Activated CD8-positive, alpha-beta memory T cell treated with anti-CD3 and anti-CD28 coated beads, Interleukin-2, amount 10 ng/mL, durations not matched to agents 7 days and 5 days (primary cell): ENCODE measurements around the gene NRIP2. TPM values are rescaled to one million over a fixed set of nuclear protein-coding genes. Genes with fewer than 3 reads are reported as not detected.
"Not testable (repeated sequence)": the region's sequence is repeated elsewhere in the genome, so short reads cannot be mapped to it uniquely, and the experiment has no call there.

Experiments used
- ATAC-seq: fragments of 150-1000 bp; cut with Tn5 transposase; one replicate; pipeline ENCODE4 v1.10.0; 2021; ENCODE audit warnings: moderate library complexity
- CTCF ChIA-PET: fragments of 350-600 bp; sonication (Branson Sonifier 250); formaldehyde crosslinking; loops from one replicate; lab custom pipeline; 2021; ENCODE audit warnings: antibody characterized with exemption; lab: Charles Lee
- DNase-seq: peaks from one replicate; pipeline ENCODE4 v3.0.0-alpha.2; 2020
- H3K27ac Mint-ChIP-seq: one replicate; pipeline ENCODE4 v1.8.0; 2021; ENCODE audit warnings: mild to moderate bottlenecking, mixed read lengths
- H3K27me3 Mint-ChIP-seq: one replicate; pipeline ENCODE4 v1.8.0; 2021; ENCODE audit warnings: mixed read lengths
- H3K36me3 Mint-ChIP-seq: one replicate; pipeline ENCODE4 v1.8.0; 2021; ENCODE audit warnings: mild to moderate bottlenecking, mixed read lengths
- H3K4me1 Mint-ChIP-seq: one replicate; pipeline ENCODE4 v1.8.0; 2021; ENCODE audit warnings: mixed read lengths
- H3K4me3 Mint-ChIP-seq: one replicate; pipeline ENCODE4 v1.8.0; 2021; ENCODE audit warnings: mild to moderate bottlenecking, moderate library complexity, mixed read lengths
- H3K9me3 Mint-ChIP-seq: one replicate; pipeline ENCODE4 v1.8.0; 2022; ENCODE audit warnings: low read depth, mixed read lengths
- total RNA-seq, 2 experiments: library from RNA; stranded (reverse); gene quantifications; one replicate each; pipeline ENCODE4 v1.2.3, GENCODE V29; 2021

Gene NRIP2
- not detected for total RNA-seq

GRCh38 chr12:2834581-2835491 lies at the start of gene NRIP2:
Gene NRIP2 (minus strand): TSS chr12:2835035. CDS start chr12:2834983, 52 bp downstream.
- DNase-seq = no peak
- H3K4me1 Mint-ChIP-seq = no peaks in the 10 kb centered on the region
- no peak within 1 kb of the TSS for H3K4me3 Mint-ChIP-seq
- H3K27ac Mint-ChIP-seq = no peak within 1 kb of the TSS
- ATAC-seq = no peak
- H3K9me3 Mint-ChIP-seq = no peaks in the 10 kb centered on the region
- CTCF ChIA-PET = no interaction called here
- H3K36me3 Mint-ChIP-seq = no peaks in the 10 kb centered on the region
- H3K27me3 Mint-ChIP-seq = no peaks in the 10 kb centered on the region

GRCh38 chr12:2879853-2880252 lies 45.0 kb upstream of the NRIP2 start:
- CTCF ChIA-PET = interaction anchor here (1.0 to 1.8 kb wide), 3 partner anchors 11 to 188 kb away, joined by 3 to 6 read pairs (median 3); partner anchors contain the start of gene TULP3
- Mint-ChIP-seq H3K4me1 (peaks cover 45% of the 10 kb centered on the region), H3K9me3 (no peaks in the 10 kb centered on the region)

GRCh38 chr12:2877953-2878732 lies 43.3 kb upstream of the NRIP2 start:
- ATAC-seq (peak; percentile 4), DNase-seq (peak; percentile 48)
- Mint-ChIP-seq H3K36me3 (peaks cover 45% of the 10 kb centered on the region), H3K4me1 (peaks cover 50% of the 10 kb centered on the region), H3K4me3 (peak overlapping the region; percentile 95), H3K9me3 (no peaks in the 10 kb centered on the region), H3K27me3 (no peaks in the 10 kb centered on the region), H3K27ac (peak overlapping the region; percentile 97)
- CTCF ChIA-PET = interaction anchor here (1.0 to 3.2 kb wide), 3 partner anchors 7 to 13 kb away, joined by 4 to 15 read pairs (median 4); partner anchors contain the start of gene TULP3

More at GRCh38 chr12:2879853-2880252, 45.0 kb upstream of the NRIP2 start:
- DNase-seq (no peak), ATAC-seq (no peak)
- Mint-ChIP-seq H3K4me3 (peak overlapping the region; percentile 28), H3K36me3 (peaks cover 40% of the 10 kb centered on the region), H3K27ac (peak overlapping the region; percentile 74), H3K27me3 (no peaks in the 10 kb centered on the region)

- Mint-ChIP-seq H3K4me3 (peak within 1 kb of the TSS; percentile 95), H3K36me3 (peaks cover 50% of the 10 kb centered on the region), H3K27me3 (no peaks in the 10 kb centered on the region), H3K9me3 (no peaks in the 10 kb centered on the region), H3K4me1 (peaks cover 49% of the 10 kb centered on the region), H3K27ac (peak within 1 kb of the TSS; percentile 97)
- CTCF ChIA-PET = interaction anchor here (0.8 to 3.2 kb wide), 4 partner anchors 8 to 81 kb away, joined by 3 to 15 read pairs (median 4); partner anchors contain the start of gene TULP3
- DNase-seq (peak; percentile 92), ATAC-seq (peak; percentile 83)
Measured at GRCh38 chr12:2877047-2877952, 42.5 kb upstream of the NRIP2 start, which contains the start of the genes FOXM1 and RHNO1. Gene FOXM1 (minus strand): TSS chr12:2877174. CDS start chr12:2874478, 2,696 bp downstream. Gene RHNO1 (plus strand): TSS chr12:2877223. CDS start chr12:2885367, 8,144 bp downstream.

- DNase-seq = peak; percentile 60
- CTCF ChIA-PET = interaction anchor here (0.8 to 3.2 kb wide), 4 partner anchors 9 to 81 kb away, joined by 3 to 15 read pairs (median 4); partner anchors contain the start of gene TULP3
- H3K27ac Mint-ChIP-seq = peak overlapping the region; percentile 89
- peak overlapping the region; percentile 95 for H3K4me3 Mint-ChIP-seq
- peak; percentile 76 for ATAC-seq
- no peaks in the 10 kb centered on the region for H3K27me3 Mint-ChIP-seq
- H3K4me1 Mint-ChIP-seq = peaks cover 51% of the 10 kb centered on the region
- H3K36me3 Mint-ChIP-seq = peaks cover 53% of the 10 kb centered on the region
- no peaks in the 10 kb centered on the region for H3K9me3 Mint-ChIP-seq
Measured at GRCh38 chr12:2876431-2877046, 41.7 kb upstream of the NRIP2 start.

GRCh38 chr12:2868986-2869632 lies 34.3 kb upstream of the NRIP2 start:
- H3K9me3 Mint-ChIP-seq, H3K27ac Mint-ChIP-seq, DNase-seq, ATAC-seq, H3K4me3 Mint-ChIP-seq, H3K27me3 Mint-ChIP-seq: not testable (repeated sequence)
- Mint-ChIP-seq H3K36me3 (peaks cover 62% of the 10 kb centered on the region), H3K4me1 (peaks cover 30% of the 10 kb centered on the region)
- CTCF ChIA-PET = interaction anchor here (1.0 kb wide), 1 partner anchor 17 kb away, joined by 3 read pairs; no protein-coding TSS in a partner anchor

- H3K27ac Mint-ChIP-seq = no peak overlapping the region
- H3K4me1 Mint-ChIP-seq = peaks cover 15% of the 10 kb centered on the region
- H3K9me3 Mint-ChIP-seq = no peaks in the 10 kb centered on the region
- no peaks in the 10 kb centered on the region for H3K27me3 Mint-ChIP-seq
- CTCF ChIA-PET = interaction anchor here (2.4 kb wide), 1 partner anchor 10 kb away, joined by 9 read pairs; no protein-coding TSS in a partner anchor
- no peak for DNase-seq
- H3K36me3 Mint-ChIP-seq = peaks cover 69% of the 10 kb centered on the region
- ATAC-seq = no peak
- no peak overlapping the region for H3K4me3 Mint-ChIP-seq
Measured at GRCh38 chr12:2864198-2864597, 29.4 kb upstream of the NRIP2 start.

- not testable (repeated sequence) for H3K4me1 Mint-ChIP-seq, H3K4me3 Mint-ChIP-seq, H3K27ac Mint-ChIP-seq, DNase-seq, ATAC-seq, H3K9me3 Mint-ChIP-seq, H3K27me3 Mint-ChIP-seq
- peaks cover 61% of the 10 kb centered on the region for H3K36me3 Mint-ChIP-seq
- CTCF ChIA-PET = interaction anchor here (2.4 kb wide), 1 partner anchor 9 kb away, joined by 9 read pairs; no protein-coding TSS in a partner anchor
Measured at GRCh38 chr12:2863402-2863801, 28.6 kb upstream of the NRIP2 start.

GRCh38 chr12:2862876-2863275 lies 28.0 kb upstream of the NRIP2 start:
- ATAC-seq = no peak
- no peaks in the 10 kb centered on the region for H3K27me3 Mint-ChIP-seq
- no peak overlapping the region for H3K27ac Mint-ChIP-seq
- H3K36me3 Mint-ChIP-seq = peaks cover 56% of the 10 kb centered on the region
- CTCF ChIA-PET = no interaction called here
- peaks cover 3% of the 10 kb centered on the region for H3K4me1 Mint-ChIP-seq
- no peaks in the 10 kb centered on the region for H3K9me3 Mint-ChIP-seq
- no peak for DNase-seq
- H3K4me3 Mint-ChIP-seq = no peak overlapping the region

GRCh38 chr12:2860170-2860569 lies 25.3 kb upstream of the NRIP2 start:
- no peak overlapping the region for H3K4me3 Mint-ChIP-seq
- H3K27me3 Mint-ChIP-seq = no peaks in the 10 kb centered on the region
- DNase-seq (no peak), ATAC-seq (no peak)
- H3K36me3 Mint-ChIP-seq = peaks cover 39% of the 10 kb centered on the region
- H3K4me1 Mint-ChIP-seq = no peaks in the 10 kb centered on the region
- CTCF ChIA-PET = interaction anchor here (1.3 to 1.5 kb wide), 2 partner anchors 10 to 84 kb away, joined by 3 to 4 read pairs; no protein-coding TSS in a partner anchor
- H3K9me3 Mint-ChIP-seq = no peaks in the 10 kb centered on the region
- no peak overlapping the region for H3K27ac Mint-ChIP-seq

- no peaks in the 10 kb centered on the region for H3K9me3 Mint-ChIP-seq
- CTCF ChIA-PET = interaction anchor here (1.3 kb wide), 1 partner anchor 85 kb away, joined by 3 read pairs; no protein-coding TSS in a partner anchor
- peaks cover 28% of the 10 kb centered on the region for H3K36me3 Mint-ChIP-seq
- H3K27me3 Mint-ChIP-seq = no peaks in the 10 kb centered on the region
- H3K27ac Mint-ChIP-seq = no peak overlapping the region
- H3K4me3 Mint-ChIP-seq = no peak overlapping the region
- H3K4me1 Mint-ChIP-seq = no peaks in the 10 kb centered on the region
- no peak for DNase-seq
- no peak for ATAC-seq
Measured at GRCh38 chr12:2858944-2859421, 24.1 kb upstream of the NRIP2 start.
